Measurements from ENCODE around the gene FMN2.
"Not testable (repeated sequence)": the region's sequence is repeated elsewhere in the genome, so short reads cannot be mapped to it uniquely, and the experiment has no call there.

Gene FMN2

GRCh38 chr1:240136402-240136801, 44.7 kb downstream of the FMN2 start:
- DNase-seq (ENCODE audit: low read depth in 2 of 3, low spot score in 1 of 3) = no peak

- DNase-seq (ENCODE audit: low read depth in 2 of 3, low spot score in 1 of 3) = no peak
Measured at GRCh38 chr1:240138867-240139266, 47.2 kb downstream of the FMN2 start.

GRCh38 chr1:240139511-240139910, 47.8 kb downstream of the FMN2 start:
- no peak for DNase-seq (ENCODE audit: low read depth in 2 of 3, low spot score in 1 of 3)

- DNase-seq (ENCODE audit: low read depth in 2 of 3, low spot score in 1 of 3) = no peak
Measured at GRCh38 chr1:240145120-240145519, 53.4 kb downstream of the FMN2 start.

- DNase-seq (ENCODE audit: low read depth in 2 of 3, low spot score in 1 of 3) = no peak
Measured at GRCh38 chr1:240148333-240148732, 56.6 kb downstream of the FMN2 start.

GRCh38 chr1:240149484-240150094, 57.9 kb downstream of the FMN2 start:
- DNase-seq (ENCODE audit: low read depth in 2 of 3, low spot score in 1 of 3) = peak in 1 of 3 donors; percentile 5

- no peak for DNase-seq (ENCODE audit: low read depth in 2 of 3, low spot score in 1 of 3)
Measured at GRCh38 chr1:240151136-240151735, 59.6 kb downstream of the FMN2 start.

- no peak for DNase-seq (ENCODE audit: low read depth in 2 of 3, low spot score in 1 of 3)
Measured at GRCh38 chr1:240152611-240153297, 61.1 kb downstream of the FMN2 start.

GRCh38 chr1:240155605-240156004, 63.9 kb downstream of the FMN2 start:
- DNase-seq (ENCODE audit: low read depth in 2 of 3, low spot score in 1 of 3) = no peak

GRCh38 chr1:240164742-240165141, 73.1 kb downstream of the FMN2 start:
- no peak for DNase-seq (ENCODE audit: low read depth in 2 of 3, low spot score in 1 of 3)

GRCh38 chr1:240169188-240169587, 77.5 kb downstream of the FMN2 start:
- no peak for DNase-seq (ENCODE audit: low read depth in 2 of 3, low spot score in 1 of 3)

GRCh38 chr1:240170266-240170665, 78.6 kb downstream of the FMN2 start:
- DNase-seq (ENCODE audit: low read depth in 2 of 3, low spot score in 1 of 3) = no peak

GRCh38 chr1:240170806-240171205, 79.1 kb downstream of the FMN2 start:
- DNase-seq (ENCODE audit: low read depth in 2 of 3, low spot score in 1 of 3) = no peak

- DNase-seq (ENCODE audit: low read depth in 2 of 3, low spot score in 1 of 3) = no peak
Measured at GRCh38 chr1:240171907-240172306, 80.2 kb downstream of the FMN2 start.

- DNase-seq (ENCODE audit: low read depth in 2 of 3, low spot score in 1 of 3) = no peak
Measured at GRCh38 chr1:240173836-240174235, 82.2 kb downstream of the FMN2 start.

- no peak for DNase-seq (ENCODE audit: low read depth in 2 of 3, low spot score in 1 of 3)
Measured at GRCh38 chr1:240174734-240175133, 83.1 kb downstream of the FMN2 start.

GRCh38 chr1:240178366-240178765, 86.7 kb downstream of the FMN2 start:
- no peak for DNase-seq (ENCODE audit: low read depth in 2 of 3, low spot score in 1 of 3)

- DNase-seq (ENCODE audit: low read depth in 2 of 3, low spot score in 1 of 3) = not testable (repeated sequence)
Measured at GRCh38 chr1:240184682-240185081, 93.0 kb downstream of the FMN2 start.

- DNase-seq (ENCODE audit: low read depth in 2 of 3, low spot score in 1 of 3) = no peak
Measured at GRCh38 chr1:240188139-240188538, 96.5 kb downstream of the FMN2 start.

- peak in 1 of 3 donors; percentile 20 for DNase-seq (ENCODE audit: low read depth in 2 of 3, low spot score in 1 of 3)
Measured at GRCh38 chr1:240189386-240189989, 97.8 kb downstream of the FMN2 start.

GRCh38 chr1:240190881-240191401, 99.3 kb downstream of the FMN2 start:
- no peak for DNase-seq (ENCODE audit: low read depth in 2 of 3, low spot score in 1 of 3)

- no peak for DNase-seq (ENCODE audit: low read depth in 2 of 3, low spot score in 1 of 3)
Measured at GRCh38 chr1:240192851-240193250, 101.2 kb downstream of the FMN2 start.

All from stimulated activated CD4-positive, alpha-beta T cell treated with anti-CD3 and anti-CD28 coated beads, Interleukin-12 subunit alpha, Interleukin-12 subunit beta, amount 100 ng/mL, for 48 hours (primary cell).